EL (cell line): Measurements from ENCODE around the gene SLC27A2.
A peak's percentile ranks its signal among the peaks of the same experiment; 100 is the strongest.

ENCODE experiments used
- DNase-seq: peaks from one replicate; pipeline ENCODE4 v3.0.0-alpha.2; 2016

The SLC27A2 gene

GRCh38 chr15:50192926-50193620 is 11.1 kb downstream of the SLC27A2 start:
- DNase-seq = no peak

GRCh38 chr15:50202003-50202402 is 20.0 kb downstream of the SLC27A2 start:
- no peak for DNase-seq

DNA sequence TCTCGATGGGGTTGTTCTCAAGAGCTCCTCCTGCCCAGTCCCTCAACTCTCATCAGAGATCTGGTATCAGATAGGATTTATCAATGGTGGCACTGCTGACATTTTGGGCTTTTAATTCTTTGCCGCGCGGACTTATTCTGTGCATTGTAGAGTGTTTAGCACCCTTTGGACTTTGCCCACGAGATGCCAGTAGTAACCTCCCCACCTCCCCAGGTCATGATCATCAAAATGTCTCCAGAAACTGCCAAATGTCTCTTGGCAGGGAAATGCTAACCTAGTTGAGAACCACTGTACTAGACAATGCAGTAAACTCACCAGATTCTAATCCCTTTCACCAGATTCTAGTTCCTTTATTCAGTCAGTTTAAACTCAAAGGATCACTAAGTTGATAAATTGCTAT is 24.0 kb downstream of the SLC27A2 start:
- DNase-seq = no peak

GRCh38 chr15:50209809-50210208 is 27.8 kb downstream of the SLC27A2 start:
- DNase-seq = no peak

DNA sequence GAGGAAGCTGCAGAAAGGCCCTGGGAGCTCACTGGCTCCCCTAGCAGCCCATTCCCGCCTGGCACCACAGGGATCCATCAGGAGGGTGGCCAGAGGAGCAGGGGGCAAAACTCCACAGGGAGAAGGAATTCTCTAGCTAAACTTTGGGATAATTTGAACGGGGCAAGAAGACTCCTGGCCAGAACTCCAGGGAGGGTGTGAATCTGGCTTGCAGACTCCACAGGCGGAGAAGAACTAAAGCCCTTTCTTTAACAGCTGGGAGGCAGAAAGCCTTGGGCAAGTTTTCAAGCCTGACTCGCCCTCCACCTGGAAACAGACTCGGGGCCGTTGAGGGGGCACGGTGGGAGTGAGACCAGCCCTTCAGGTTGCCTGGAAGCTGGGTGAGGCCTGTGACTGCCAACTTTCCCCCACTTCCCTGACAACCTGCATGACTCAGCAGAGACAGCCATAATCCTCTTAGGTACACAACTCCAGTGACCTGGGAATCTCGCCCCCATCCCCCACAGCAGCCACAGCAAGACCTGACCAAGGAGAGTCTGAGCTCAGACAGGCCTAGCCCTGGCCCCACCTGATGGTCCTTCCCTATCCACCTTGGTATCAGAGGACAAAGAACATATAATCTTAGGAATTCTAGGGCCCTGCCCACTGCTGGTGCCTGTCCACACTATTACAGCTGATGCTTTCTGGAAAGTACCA is 28.6 kb downstream of the SLC27A2 start:
- no peak for DNase-seq

DNA sequence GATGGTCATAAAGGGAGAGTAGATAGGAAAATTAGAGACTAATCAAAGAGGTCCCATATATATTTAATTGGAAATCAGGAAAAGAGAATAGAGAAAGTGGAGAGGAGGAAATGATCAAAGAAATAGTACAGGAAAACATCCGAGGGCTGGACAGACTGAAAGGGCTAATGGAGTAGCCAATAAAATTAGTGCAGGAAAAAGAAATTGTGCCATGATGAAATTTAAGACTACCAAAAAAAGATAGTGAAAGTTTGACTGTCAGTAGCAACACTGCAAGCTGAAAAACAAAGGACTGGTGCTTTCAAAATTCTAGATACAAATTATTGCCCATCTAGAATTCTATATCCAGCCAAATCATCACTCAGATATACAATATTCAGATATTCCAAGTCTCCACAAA is 36.3 kb downstream of the SLC27A2 start:
- DNase-seq = no peak

GRCh38 chr15:50218691-50219090 is 36.7 kb downstream of the SLC27A2 start:
- DNase-seq = no peak

DNA sequence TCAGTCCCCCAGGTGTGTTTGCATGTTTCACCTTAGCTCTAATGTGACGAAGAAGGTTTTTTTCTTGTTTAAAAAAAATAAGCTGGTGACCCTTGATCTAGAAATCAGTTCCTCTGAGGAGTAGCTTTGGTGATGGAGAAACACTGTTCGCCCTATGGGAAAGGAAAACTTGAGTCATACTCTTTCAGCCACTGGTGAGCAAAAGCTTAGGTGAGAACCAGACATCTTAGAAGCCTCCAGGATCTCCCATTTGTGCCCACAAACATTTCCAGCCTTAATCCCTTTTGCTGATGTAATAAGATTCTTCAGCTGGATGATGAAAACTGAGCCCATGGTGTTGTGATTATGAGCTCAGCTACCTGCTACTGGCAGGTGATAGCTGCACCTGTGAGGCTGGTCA is 37.8 kb downstream of the SLC27A2 start:
- no peak for DNase-seq

GRCh38 chr15:50222181-50222580 is 40.2 kb downstream of the SLC27A2 start:
- DNase-seq = no peak

GRCh38 chr15:50224606-50225005 is 42.6 kb downstream of the SLC27A2 start:
- DNase-seq = no peak

- DNase-seq = no peak
Observed at GRCh38 chr15:50225057-50225456, 43.1 kb downstream of the SLC27A2 start.

- DNase-seq = no peak
Observed at GRCh38 chr15:50225938-50226337, 43.9 kb downstream of the SLC27A2 start.

DNA sequence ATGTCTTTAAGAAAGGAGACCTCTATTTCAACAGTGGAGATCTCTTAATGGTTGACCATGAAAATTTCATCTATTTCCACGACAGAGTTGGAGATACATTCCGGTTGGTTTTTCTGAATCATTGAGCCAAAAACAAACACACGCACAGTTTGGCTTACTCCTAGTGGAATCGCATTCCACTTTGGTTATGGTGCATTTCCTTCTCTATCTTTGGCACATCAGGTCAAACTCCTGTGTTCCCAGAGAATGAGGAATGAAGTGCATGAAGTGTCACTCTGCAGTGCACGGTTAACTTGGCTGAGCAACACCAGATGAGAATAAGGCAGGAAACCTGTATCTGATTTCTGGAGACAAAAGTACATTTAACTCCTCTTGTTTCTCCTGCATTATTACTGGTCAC is 45.1 kb downstream of the SLC27A2 start:
- peak; percentile 78 for DNase-seq

- no peak for DNase-seq
Observed at GRCh38 chr15:50228866-50229265, 46.9 kb downstream of the SLC27A2 start.

DNA sequence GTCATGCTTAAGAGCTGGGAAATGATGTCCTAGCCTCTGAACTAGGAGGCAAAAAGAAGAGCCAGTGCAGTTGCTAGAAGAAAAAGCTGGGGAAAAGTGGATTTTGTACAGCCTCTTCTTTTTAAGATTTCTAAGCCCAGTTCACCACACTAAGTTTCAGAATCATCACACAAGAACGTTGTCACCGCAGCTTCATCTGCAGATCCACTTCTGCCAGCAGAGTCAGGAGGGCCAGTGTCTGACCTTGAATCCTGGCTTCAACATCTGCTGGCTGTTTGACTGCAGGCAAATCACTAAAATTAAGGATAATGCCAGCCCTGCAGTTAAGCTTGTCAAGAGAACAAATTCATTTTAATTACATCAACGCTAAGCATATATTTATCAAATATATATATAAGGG is 47.3 kb downstream of the SLC27A2 start:
- DNase-seq = no peak

DNA sequence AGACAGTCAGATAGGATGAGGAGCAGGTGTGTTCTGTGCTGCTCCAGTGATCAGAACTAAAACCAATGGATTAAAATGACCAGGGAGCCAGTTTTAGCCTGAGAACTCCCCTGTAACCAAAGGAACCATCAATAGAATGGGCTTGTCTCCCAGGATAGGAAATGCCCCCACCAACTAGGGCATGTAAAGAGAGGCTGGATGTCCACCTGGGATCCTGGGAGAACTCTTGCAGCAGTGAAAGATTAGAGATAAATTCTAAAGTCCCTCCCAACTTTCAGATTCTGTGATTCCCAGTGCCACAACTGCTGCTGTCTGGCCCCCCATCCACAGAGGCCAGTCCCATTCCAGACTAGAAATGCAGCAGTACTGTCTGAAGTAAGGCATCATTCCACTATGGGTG is 49.8 kb downstream of the SLC27A2 start:
- DNase-seq = no peak

GRCh38 chr15:50232791-50233190 is 50.8 kb downstream of the SLC27A2 start:
- DNase-seq = no peak

DNA sequence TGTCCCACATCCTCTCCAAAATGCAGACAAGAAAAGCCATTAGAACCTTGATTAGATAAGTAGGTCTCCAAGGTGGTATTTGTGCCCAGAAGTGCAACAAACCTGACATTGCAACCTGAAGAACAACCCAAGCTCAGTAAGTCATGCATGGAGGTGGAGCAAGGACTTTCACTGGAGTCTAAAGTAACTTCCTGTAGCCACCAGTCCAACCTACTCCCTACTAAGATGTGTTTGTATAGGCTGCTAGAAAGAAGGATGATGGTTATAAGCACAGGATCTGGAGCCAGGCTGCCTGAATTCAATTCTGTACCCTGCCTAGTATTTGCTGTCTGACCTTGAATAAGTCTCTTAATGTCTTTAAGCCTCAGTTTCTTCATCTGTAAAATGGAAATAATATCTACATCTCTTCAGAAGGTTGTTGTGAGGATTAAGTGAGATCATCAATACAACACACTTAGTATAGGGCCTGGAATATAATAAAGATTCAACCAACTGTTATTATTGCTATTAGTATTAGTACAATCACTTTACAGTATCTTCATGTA is 51.3 kb downstream of the SLC27A2 start:
- DNase-seq = no peak

DNA sequence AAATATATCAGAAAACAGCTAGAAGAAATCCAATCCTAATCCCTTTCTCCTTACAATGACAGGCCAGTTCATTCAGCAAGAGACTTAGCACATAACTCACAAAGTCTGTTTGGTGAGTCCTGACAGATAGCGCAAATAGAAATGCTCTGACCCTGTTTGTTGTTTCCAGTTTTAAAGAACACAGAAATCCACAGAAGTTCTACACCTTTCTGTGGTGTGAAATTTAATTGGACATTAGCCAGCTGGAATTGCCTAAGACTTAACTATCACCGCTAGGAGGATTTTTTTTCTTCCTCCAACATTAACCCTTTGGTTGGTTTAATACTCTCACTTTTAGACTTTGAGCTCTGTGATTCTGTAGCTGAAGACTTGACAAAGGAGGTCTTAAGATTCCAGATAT is 52.8 kb downstream of the SLC27A2 start:
- no peak for DNase-seq

DNA sequence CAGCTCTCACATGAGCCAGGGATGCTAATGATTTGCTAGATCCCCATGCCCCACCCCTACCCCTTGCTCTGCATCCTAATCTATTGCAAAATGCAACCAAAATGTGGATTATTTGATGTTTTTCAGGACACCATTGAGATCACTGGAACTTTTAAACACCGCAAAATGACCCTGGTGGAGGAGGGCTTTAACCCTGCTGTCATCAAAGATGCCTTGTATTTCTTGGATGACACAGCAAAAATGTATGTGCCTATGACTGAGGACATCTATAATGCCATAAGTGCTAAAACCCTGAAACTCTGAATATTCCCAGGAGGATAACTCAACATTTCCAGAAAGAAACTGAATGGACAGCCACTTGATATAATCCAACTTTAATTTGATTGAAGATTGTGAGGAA is 53.8 kb downstream of the SLC27A2 start:
- no peak for DNase-seq

GRCh38 chr15:50236433-50236832 is 54.4 kb downstream of the SLC27A2 start:
- no peak for DNase-seq

DNA sequence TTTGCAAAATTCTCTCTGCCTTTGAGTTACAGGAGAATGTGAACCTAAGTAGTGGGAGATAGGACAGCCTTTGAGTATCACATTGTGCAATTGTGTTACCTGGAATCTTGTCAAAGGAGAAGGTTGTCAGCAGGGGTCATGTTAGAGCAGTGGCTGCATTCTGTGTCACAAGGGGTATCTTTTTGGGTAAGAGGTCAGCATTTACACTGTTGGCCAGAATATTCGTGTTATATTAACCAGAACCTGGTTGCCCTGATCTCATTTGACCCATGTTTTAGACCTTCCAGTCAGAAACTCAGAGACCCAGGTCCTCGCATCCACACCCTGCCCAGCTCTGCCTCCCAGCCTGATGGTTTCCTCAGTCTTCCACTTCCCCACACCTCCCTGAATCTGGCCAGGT is 56.3 kb downstream of the SLC27A2 start:
- DNase-seq = no peak

- DNase-seq = peak; percentile 53
Observed at GRCh38 chr15:50241684-50242450, 59.9 kb downstream of the SLC27A2 start.

GRCh38 chr15:50244153-50244552 is 62.2 kb downstream of the SLC27A2 start:
- DNase-seq = no peak
